GM19463 (cell line): ENCODE data around the gene SAMD9.
"Not testable (repeated sequence)": the region's sequence is repeated elsewhere in the genome, so short reads cannot be mapped to it uniquely, and the experiment has no call there.

Source experiments
- ATAC-seq: cut with Tn5 transposase; IDR thresholded peaks from one replicate; pipeline ENCODE4 v1.9.1; 2021; ENCODE audit warnings: mild to moderate bottlenecking, moderate library complexity; ENCODE audit not compliant: unreplicated experiment

Gene SAMD9

GRCh38 chr7:93117852-93118530, at the start of gene SAMD9:
SAMD9 (minus strand) TSS chr7:93117979; CDS start chr7:93106097, 11,882 bp downstream.
- peak; percentile 99 for ATAC-seq

- ATAC-seq: peak; percentile 98
Measured at GRCh38 chr7:93165447-93165846, 47.7 kb upstream of the SAMD9 start.

GRCh38 chr7:93164766-93165165, 47.0 kb upstream of the SAMD9 start:
- no peak for ATAC-seq

- ATAC-seq: no peak
Measured at GRCh38 chr7:93161181-93161762, 43.5 kb upstream of the SAMD9 start.

- no peak for ATAC-seq
Measured at GRCh38 chr7:93160410-93160809, 42.6 kb upstream of the SAMD9 start.

- ATAC-seq: no peak
Measured at GRCh38 chr7:93159490-93159889, 41.7 kb upstream of the SAMD9 start.

GRCh38 chr7:93156884-93157283, 39.1 kb upstream of the SAMD9 start:
- no peak for ATAC-seq

GRCh38 chr7:93150200-93150835, 32.5 kb upstream of the SAMD9 start:
- no peak for ATAC-seq

- no peak for ATAC-seq
Measured at GRCh38 chr7:93148727-93149126, 30.9 kb upstream of the SAMD9 start.

GRCh38 chr7:93148144-93148543, 30.4 kb upstream of the SAMD9 start, which contains the start of gene SAMD9L:
SAMD9L (minus strand) TSS chr7:93148385; CDS start chr7:93135971, 12,414 bp downstream.
- ATAC-seq: peak; percentile 48

- ATAC-seq: peak; percentile 84
Measured at GRCh38 chr7:93147363-93147762, 29.6 kb upstream of the SAMD9 start.

- ATAC-seq: peak; percentile 44
Measured at GRCh38 chr7:93146472-93147141, 28.8 kb upstream of the SAMD9 start.

GRCh38 chr7:93146036-93146435, 28.3 kb upstream of the SAMD9 start:
- ATAC-seq: no peak

- ATAC-seq: no peak
Measured at GRCh38 chr7:93145354-93145753, 27.6 kb upstream of the SAMD9 start.

- no peak for ATAC-seq
Measured at GRCh38 chr7:93142127-93142526, 24.3 kb upstream of the SAMD9 start.

- ATAC-seq: no peak
Measured at GRCh38 chr7:93140582-93141191, 22.9 kb upstream of the SAMD9 start.

GRCh38 chr7:93138576-93138975, 20.8 kb upstream of the SAMD9 start:
- ATAC-seq: no peak

- ATAC-seq: no peak
Measured at GRCh38 chr7:93133005-93133404, 15.2 kb upstream of the SAMD9 start.

GRCh38 chr7:93132216-93132615, 14.4 kb upstream of the SAMD9 start:
- no peak for ATAC-seq

- ATAC-seq: not testable (repeated sequence)
Measured at GRCh38 chr7:93126954-93127353, 9.2 kb upstream of the SAMD9 start.

- not testable (repeated sequence) for ATAC-seq
Measured at GRCh38 chr7:93123532-93123931, 5.8 kb upstream of the SAMD9 start.
